Measurements from ENCODE around the gene C4BPB. TPM values are rescaled to one million over a fixed set of nuclear protein-coding genes. Genes with fewer than 3 reads are reported as not detected.

Gene C4BPB
- total and polyA plus RNA-seq, 2 of the 13 experiments (the other 11 are each of a cell fraction or from before 2014, with no cell fraction given) = 155 to 266 TPM

DNA sequence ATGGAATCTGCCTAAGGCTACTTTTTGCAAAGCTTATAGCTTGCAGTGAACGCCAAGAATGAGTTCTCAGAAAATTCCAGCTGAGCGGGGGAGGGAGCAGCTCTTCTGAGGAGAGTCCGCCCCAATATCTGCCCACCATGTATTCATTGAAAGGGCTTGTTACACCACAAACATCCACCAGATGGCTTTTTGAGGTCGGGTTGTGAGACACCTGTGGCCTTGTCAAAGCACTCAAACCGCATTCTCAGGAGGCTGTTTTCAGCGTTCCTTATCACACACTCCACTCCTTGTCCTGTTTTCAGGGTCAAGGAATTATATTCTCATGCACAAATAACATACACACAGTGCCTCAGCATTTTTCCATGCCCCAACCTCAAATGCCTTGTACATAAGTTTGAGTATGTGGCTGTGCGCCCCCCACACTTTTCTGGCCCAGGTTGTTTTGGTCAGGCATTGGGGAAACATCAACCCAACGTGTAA is 3.9 kb upstream of the C4BPB start (continued):
- TF ChIP-seq RBAK (CRISPR knock-in tag; IDR thresholded peaks at IDR 0.05) (no peak), ZNF143 (CRISPR knock-in tag; IDR thresholded peaks at IDR 0.05) (no peak), POGZ (CRISPR knock-in tag; IDR thresholded peaks at IDR 0.05) (0 out of 2 replicates have a peak, but pooled peaks have one; percentile 32), ZNF879 (CRISPR knock-in tag; IDR thresholded peaks at IDR 0.05) (no peak), TBL1XR1 (IDR thresholded peaks at IDR 0.05; ENCODE audit: borderline replicate concordance, low read length, partially characterized antibody) (no peak), SRSF4 (IDR thresholded peaks at IDR 0.05; ENCODE audit: low read depth, low read length, poor library complexity, severe bottlenecking) (no peak), KAT2B (IDR thresholded peaks at IDR 0.05; ENCODE audit: borderline replicate concordance, low read depth, low read length) (no peak), TRIM24 (CRISPR knock-in tag; IDR thresholded peaks at IDR 0.05) (no peak), SMAD9 (CRISPR knock-in tag; IDR thresholded peaks at IDR 0.05) (no peak), DNMT1 (CRISPR knock-in tag; IDR thresholded peaks at IDR 0.05) (no peak), RFX1 (IDR thresholded peaks at IDR 0.05) (no peak), SIX4 (CRISPR knock-in tag; IDR thresholded peaks at IDR 0.05) (no peak), ZNF329 (CRISPR knock-in tag; IDR thresholded peaks at IDR 0.05; ENCODE audit: low read depth) (no peak)
- TF ChIP-seq, protein P1, sequence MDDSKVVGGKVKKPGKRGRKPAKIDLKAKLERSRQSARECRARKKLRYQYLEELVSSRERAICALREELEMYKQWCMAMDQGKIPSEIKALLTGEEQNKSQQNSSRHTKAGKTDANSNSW (CRISPR knock-in tag; IDR thresholded peaks at IDR 0.05; ENCODE audit: borderline replicate concordance) = no peak
- TF ChIP-seq, protein P2, sequence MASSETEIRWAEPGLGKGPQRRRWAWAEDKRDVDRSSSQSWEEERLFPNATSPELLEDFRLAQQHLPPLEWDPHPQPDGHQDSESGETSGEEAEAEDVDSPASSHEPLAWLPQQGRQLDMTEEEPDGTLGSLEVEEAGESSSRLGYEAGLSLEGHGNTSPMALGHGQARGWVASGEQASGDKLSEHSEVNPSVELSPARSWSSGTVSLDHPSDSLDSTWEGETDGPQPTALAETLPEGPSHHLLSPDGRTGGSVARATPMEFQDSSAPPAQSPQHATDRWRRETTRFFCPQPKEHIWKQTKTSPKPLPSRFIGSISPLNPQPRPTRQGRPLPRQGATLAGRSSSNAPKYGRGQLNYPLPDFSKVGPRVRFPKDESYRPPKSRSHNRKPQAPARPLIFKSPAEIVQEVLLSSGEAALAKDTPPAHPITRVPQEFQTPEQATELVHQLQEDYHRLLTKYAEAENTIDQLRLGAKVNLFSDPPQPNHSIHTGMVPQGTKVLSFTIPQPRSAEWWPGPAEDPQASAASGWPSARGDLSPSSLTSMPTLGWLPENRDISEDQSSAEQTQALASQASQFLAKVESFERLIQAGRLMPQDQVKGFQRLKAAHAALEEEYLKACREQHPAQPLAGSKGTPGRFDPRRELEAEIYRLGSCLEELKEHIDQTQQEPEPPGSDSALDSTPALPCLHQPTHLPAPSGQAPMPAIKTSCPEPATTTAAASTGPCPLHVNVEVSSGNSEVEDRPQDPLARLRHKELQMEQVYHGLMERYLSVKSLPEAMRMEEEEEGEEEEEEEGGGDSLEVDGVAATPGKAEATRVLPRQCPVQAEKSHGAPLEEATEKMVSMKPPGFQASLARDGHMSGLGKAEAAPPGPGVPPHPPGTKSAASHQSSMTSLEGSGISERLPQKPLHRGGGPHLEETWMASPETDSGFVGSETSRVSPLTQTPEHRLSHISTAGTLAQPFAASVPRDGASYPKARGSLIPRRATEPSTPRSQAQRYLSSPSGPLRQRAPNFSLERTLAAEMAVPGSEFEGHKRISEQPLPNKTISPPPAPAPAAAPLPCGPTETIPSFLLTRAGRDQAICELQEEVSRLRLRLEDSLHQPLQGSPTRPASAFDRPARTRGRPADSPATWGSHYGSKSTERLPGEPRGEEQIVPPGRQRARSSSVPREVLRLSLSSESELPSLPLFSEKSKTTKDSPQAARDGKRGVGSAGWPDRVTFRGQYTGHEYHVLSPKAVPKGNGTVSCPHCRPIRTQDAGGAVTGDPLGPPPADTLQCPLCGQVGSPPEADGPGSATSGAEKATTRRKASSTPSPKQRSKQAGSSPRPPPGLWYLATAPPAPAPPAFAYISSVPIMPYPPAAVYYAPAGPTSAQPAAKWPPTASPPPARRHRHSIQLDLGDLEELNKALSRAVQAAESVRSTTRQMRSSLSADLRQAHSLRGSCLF (CRISPR knock-in tag; IDR thresholded peaks at IDR 0.05; ENCODE audit: borderline replicate concordance) = no peak
- TF ChIP-seq, protein P3, sequence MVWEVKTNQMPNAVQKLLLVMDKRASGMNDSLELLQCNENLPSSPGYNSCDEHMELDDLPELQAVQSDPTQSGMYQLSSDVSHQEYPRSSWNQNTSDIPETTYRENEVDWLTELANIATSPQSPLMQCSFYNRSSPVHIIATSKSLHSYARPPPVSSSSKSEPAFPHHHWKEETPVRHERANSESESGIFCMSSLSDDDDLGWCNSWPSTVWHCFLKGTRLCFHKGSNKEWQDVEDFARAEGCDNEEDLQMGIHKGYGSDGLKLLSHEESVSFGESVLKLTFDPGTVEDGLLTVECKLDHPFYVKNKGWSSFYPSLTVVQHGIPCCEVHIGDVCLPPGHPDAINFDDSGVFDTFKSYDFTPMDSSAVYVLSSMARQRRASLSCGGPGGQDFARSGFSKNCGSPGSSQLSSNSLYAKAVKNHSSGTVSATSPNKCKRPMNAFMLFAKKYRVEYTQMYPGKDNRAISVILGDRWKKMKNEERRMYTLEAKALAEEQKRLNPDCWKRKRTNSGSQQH (CRISPR knock-in tag; IDR thresholded peaks at IDR 0.05; ENCODE audit: low read depth) = no peak
- TF ChIP-seq, protein P4, sequence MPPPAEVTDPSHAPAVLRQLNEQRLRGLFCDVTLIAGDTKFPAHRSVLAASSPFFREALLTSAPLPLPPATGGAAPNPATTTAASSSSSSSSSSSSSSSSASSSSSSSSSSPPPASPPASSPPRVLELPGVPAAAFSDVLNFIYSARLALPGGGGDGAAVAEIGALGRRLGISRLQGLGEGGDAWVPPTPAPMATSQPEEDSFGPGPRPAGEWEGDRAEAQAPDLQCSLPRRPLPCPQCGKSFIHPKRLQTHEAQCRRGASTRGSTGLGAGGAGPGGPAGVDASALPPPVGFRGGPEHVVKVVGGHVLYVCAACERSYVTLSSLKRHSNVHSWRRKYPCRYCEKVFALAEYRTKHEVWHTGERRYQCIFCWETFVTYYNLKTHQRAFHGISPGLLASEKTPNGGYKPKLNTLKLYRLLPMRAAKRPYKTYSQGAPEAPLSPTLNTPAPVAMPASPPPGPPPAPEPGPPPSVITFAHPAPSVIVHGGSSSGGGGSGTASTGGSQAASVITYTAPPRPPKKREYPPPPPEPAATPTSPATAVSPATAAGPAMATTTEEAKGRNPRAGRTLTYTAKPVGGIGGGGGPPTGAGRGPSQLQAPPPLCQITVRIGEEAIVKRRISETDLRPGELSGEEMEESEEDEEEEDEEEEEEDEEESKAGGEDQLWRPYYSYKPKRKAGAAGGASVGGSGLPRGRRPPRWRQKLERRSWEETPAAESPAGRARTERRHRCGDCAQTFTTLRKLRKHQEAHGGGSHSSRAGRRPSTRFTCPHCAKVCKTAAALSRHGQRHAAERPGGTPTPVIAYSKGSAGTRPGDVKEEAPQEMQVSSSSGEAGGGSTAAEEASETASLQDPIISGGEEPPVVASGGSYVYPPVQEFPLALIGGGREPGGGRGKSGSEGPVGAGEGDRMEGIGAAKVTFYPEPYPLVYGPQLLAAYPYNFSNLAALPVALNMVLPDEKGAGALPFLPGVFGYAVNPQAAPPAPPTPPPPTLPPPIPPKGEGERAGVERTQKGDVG (CRISPR knock-in tag; IDR thresholded peaks at IDR 0.05; ENCODE audit: borderline replicate concordance) = no peak
- TF ChIP-seq, protein P5, sequence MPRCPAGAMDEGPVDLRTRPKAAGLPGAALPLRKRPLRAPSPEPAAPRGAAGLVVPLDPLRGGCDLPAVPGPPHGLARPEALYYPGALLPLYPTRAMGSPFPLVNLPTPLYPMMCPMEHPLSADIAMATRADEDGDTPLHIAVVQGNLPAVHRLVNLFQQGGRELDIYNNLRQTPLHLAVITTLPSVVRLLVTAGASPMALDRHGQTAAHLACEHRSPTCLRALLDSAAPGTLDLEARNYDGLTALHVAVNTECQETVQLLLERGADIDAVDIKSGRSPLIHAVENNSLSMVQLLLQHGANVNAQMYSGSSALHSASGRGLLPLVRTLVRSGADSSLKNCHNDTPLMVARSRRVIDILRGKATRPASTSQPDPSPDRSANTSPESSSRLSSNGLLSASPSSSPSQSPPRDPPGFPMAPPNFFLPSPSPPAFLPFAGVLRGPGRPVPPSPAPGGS (CRISPR knock-in tag; IDR thresholded peaks at IDR 0.05) = no peak
- TF ChIP-seq, protein P6, sequence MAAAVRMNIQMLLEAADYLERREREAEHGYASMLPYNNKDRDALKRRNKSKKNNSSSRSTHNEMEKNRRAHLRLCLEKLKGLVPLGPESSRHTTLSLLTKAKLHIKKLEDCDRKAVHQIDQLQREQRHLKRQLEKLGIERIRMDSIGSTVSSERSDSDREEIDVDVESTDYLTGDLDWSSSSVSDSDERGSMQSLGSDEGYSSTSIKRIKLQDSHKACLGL (CRISPR knock-in tag; IDR thresholded peaks at IDR 0.05) = no peak
